Keratinocyte (primary cell): ENCODE data around the gene MOGAT1.

Source experiments
- EZH2 ChIP-seq: IDR thresholded peaks from one replicate; pipeline ENCODE4 v1.6.1; 2012; ENCODE audit warnings: inconsistent platforms, mild to moderate bottlenecking, low read length, moderate library complexity
- TF ChIP-seq, protein P1 (sequence below), 3 experiments: IDR thresholded peaks in 1 of 3; conservative IDR thresholded peaks in 1 of 3; optimal IDR thresholded peaks in 1 of 3; 2 replicates in 2 of 3; 3 replicates in 1 of 3; pipeline versions ENCODE3 to v1.5.1; 2011; ENCODE audit warnings: low read length in 3 of 3, mild to moderate bottlenecking in 3 of 3, moderate library complexity in 2 of 3, control low read depth in 1 of 3, inconsistent platforms in 1 of 3; ENCODE audit not compliant: insufficient read depth in 2 of 3; ENCODE audit errors: extremely low read depth in 1 of 3

DNA sequence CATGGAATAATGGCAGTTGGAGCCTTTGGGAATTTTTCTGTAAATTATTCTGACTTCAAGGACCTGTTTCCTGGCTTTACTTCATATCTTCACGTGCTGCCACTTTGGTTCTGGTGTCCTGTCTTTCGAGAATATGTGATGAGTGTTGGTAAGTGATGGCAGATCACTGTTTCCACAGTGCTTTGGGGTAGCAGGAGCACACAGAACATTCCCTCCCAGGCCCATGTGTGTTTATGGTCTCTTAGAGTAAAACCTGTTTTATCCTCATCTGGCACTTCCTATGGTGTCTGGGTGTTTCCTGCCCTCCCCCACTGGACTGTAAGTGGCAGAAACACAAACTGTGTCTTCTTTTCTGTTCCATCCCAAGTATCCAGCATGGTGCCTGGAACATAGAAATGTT lies 17.9 kb downstream of the MOGAT1 start:
- TF ChIP-seq, protein P1, sequence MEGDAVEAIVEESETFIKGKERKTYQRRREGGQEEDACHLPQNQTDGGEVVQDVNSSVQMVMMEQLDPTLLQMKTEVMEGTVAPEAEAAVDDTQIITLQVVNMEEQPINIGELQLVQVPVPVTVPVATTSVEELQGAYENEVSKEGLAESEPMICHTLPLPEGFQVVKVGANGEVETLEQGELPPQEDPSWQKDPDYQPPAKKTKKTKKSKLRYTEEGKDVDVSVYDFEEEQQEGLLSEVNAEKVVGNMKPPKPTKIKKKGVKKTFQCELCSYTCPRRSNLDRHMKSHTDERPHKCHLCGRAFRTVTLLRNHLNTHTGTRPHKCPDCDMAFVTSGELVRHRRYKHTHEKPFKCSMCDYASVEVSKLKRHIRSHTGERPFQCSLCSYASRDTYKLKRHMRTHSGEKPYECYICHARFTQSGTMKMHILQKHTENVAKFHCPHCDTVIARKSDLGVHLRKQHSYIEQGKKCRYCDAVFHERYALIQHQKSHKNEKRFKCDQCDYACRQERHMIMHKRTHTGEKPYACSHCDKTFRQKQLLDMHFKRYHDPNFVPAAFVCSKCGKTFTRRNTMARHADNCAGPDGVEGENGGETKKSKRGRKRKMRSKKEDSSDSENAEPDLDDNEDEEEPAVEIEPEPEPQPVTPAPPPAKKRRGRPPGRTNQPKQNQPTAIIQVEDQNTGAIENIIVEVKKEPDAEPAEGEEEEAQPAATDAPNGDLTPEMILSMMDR (optimal IDR thresholded peaks at IDR 0.05 in 1 of 3, IDR thresholded peaks at IDR 0.05 in 1 of 3, conservative IDR thresholded peaks at IDR 0.05 in 1 of 3; ENCODE audit: extremely low read depth in 1 of 3, insufficient read depth in 2 of 3, low read length in 3 of 3), result no peak
- no peak for TF ChIP-seq EZH2
